Gastrocnemius medialis (tissue), 4 donors: Measurements from ENCODE around the gene TAMM41. TPM values are rescaled to one million over a fixed set of nuclear protein-coding genes. Genes with fewer than 3 reads are reported as not detected.
"Not testable (repeated sequence)": the region's sequence is repeated elsewhere in the genome, so short reads cannot be mapped to it uniquely, and the experiment has no call there.

Experiments
- ATAC-seq, 2 donors: fragments of 150-250 bp; one replicate each; pipeline ENCODE4 v1.9.1; 2016
- DNase-seq, 2 donors: peaks; one replicate each; pipeline ENCODE4 v3.0.0-alpha.2; 2019
- H3K27ac ChIP-seq, 4 donors: fragments of 200-600 bp; sonication (generic); 1 replicate in 1 of 4; 2 replicates in 3 of 4; pipeline ENCODE4 v1.5.1; 2016 to 2018; ENCODE audit warnings: mild to moderate bottlenecking in 2 of 4, moderate library complexity in 1 of 4
- H3K27me3 ChIP-seq, 3 donors: fragments of 200-600 bp; sonication (generic) in 2 of 3; 1 replicate in 1 of 3; 2 replicates in 2 of 3; pipeline versions ENCODE4 v1.5.1 to v1.6.0; 2016 to 2019; ENCODE audit warnings: mild to moderate bottlenecking in 1 of 3, moderate library complexity in 1 of 3
- H3K36me3 ChIP-seq, 2 donors: fragments of 200-600 bp; sonication (generic) in 1 of 2; one replicate each; pipeline ENCODE4 v1.5.1; 2017 to 2018
- H3K4me1 ChIP-seq, 2 donors: fragments of 200-600 bp; sonication (generic) in 1 of 2; one replicate each; pipeline ENCODE4 v1.5.1; 2016 to 2017; ENCODE audit warnings: mild to moderate bottlenecking in 2 of 2
- H3K4me3 ChIP-seq, 4 donors: fragments of 200-600 bp; sonication (generic) in 3 of 4; 1 replicate in 1 of 4; 2 replicates in 3 of 4; pipeline ENCODE4 v1.5.1; 2016 to 2019; ENCODE audit warnings: mild to moderate bottlenecking in 2 of 4
- H3K9me3 ChIP-seq, 3 donors: fragments of 200-600 bp; sonication (generic) in 2 of 3; 1 replicate in 1 of 3; 2 replicates in 2 of 3; pipeline ENCODE4 v1.5.1; 2016 to 2019
- CTCF ChIP-seq, 5 experiments: fragments of 450-650 bp in 3 of 5; fragments of 200-600 bp in 2 of 5; sonication (generic) in 2 of 5; IDR thresholded peaks in 4 of 5; conservative IDR thresholded peaks in 1 of 5; 1 replicate in 4 of 5; 2 replicates in 1 of 5; pipeline ENCODE4 v1.5.1; 2016 to 2019; ENCODE audit warnings: antibody characterized with exemption in 5 of 5, mild to moderate bottlenecking in 3 of 5, moderate library complexity in 3 of 5
- POLR2A ChIP-seq, 2 donors: fragments of 450-650 bp; IDR thresholded peaks; one replicate each; pipeline ENCODE4 v1.6.1; 2017; ENCODE audit warnings: antibody characterized with exemption in 2 of 2, mild to moderate bottlenecking in 2 of 2, moderate library complexity in 2 of 2
- in situ Hi-C, 4 donors: fragments of 200-750 bp; cut with MboI; loops; one replicate each; pipeline versions ENCODE4 v1.15.0 to v1.8.0; 2017; ENCODE audit warnings: low sequenced_read_pairs in 4 of 4
- intact Hi-C: fragments of 100-400 bp; cut with DNase I; formaldehyde crosslinking; loops from one replicate; pipeline ENCODE4 v1.15.1; 2023; ENCODE audit warnings: low total_unique reads
- total RNA-seq, 4 donors: library from RNA; depleted of rRNA; stranded (reverse); fragments of >200 nt; gene quantifications; one replicate each; pipeline versions ENCODE4 v1.1.0 to v1.2.3, GENCODE V29; 2016

TAMM41 gene
- total RNA-seq = 1 to 10 TPM; 2.1 to 9.7 (median 3.8) TPM

GRCh38 chr3:11846281-11847266, at the start of gene TAMM41:
Gene TAMM41, minus strand, starts transcription at chr3:11846885. Its CDS starts 249 bp downstream, at chr3:11846636.
- peak; percentile 62 to 90 (median 76) for TF ChIP-seq CTCF (IDR thresholded peaks at IDR 0.05 in 4 of 5, conservative IDR thresholded peaks at IDR 0.05 in 1 of 5)
- peak; percentile 44 to 57 for TF ChIP-seq POLR2A (IDR thresholded peaks at IDR 0.05)
- intact Hi-C loops = loop anchor here (1.0 to 5.0 kb wide), 2 partner anchors 469 to 574 kb away; partner anchors contain the start of gene ATG7
- peak; percentile 98 to 99 for ATAC-seq
- Histone ChIP-seq H3K4me3 (peak within 1 kb of the TSS; percentile 78 to 96 (median 92)), H3K4me1 (peaks cover 21 to 24% of the 10 kb centered on the region in 2 donors), H3K27ac (peak within 1 kb of the TSS; percentile 86 to 93 (median 92)), H3K9me3 (no peaks in the 10 kb centered on the region), H3K36me3 (peaks cover 0 to 19% of the 10 kb centered on the region in 2 donors), H3K27me3 (no peaks in the 10 kb centered on the region)
- DNase-seq = peak; percentile 87 to 89
- in situ Hi-C loops = no loop called here

DNA sequence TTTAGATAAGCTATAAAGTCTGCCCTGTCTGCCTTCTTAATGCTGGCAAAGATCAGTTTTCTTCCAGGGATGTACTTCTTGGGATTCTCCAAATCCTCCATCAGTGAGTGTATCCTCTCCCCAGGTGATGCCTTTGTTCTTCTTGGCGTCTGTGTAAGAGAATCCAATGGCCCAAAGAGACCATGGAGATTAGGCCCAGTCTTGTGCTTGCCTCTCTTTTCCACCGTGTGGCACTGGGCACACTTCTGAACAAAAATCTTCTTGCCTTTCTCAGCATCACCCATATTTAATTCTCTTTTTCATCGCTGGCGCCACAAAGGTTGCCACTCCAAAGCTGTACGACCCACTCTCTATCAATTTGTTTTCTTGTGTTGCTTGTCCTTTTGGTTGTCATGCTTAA, 32.2 kb upstream of the TAMM41 start:
- TF ChIP-seq POLR2A (IDR thresholded peaks at IDR 0.05) (no peak), CTCF (IDR thresholded peaks at IDR 0.05 in 4 of 5, conservative IDR thresholded peaks at IDR 0.05 in 1 of 5) (no peak)
- ATAC-seq (no peak), DNase-seq (no peak)
- no peaks in the 10 kb centered on the region for H3K4me1 ChIP-seq
- H3K27me3 ChIP-seq = no peaks in the 10 kb centered on the region
- in situ Hi-C loops = no loop called here
- H3K9me3 ChIP-seq = no peaks in the 10 kb centered on the region
- intact Hi-C loops = no loop called here
- no peak overlapping the region for H3K4me3 ChIP-seq
- H3K27ac ChIP-seq = no peak overlapping the region
- no peaks in the 10 kb centered on the region for H3K36me3 ChIP-seq

DNA sequence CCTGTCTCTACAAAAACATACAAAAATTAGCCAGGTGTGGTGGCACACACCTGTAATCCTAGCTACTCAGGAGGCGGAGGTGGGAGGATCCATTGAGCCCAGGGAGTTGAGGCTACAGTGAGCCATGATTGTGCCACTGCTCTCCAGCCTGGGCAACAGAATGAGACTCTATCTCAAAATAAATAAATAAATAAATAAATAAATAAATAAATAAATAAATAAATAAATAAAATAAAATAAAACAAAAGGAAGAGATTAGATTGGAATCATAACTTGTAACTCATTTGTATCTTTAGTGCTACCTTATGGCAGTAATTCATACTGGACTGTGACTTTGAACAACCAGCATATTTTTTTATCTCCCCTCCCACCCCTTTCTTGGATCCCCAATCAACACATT, 28.0 kb upstream of the TAMM41 start:
- intact Hi-C loops, H3K27ac ChIP-seq, H3K9me3 ChIP-seq, H3K27me3 ChIP-seq, ATAC-seq, H3K4me1 ChIP-seq, H3K36me3 ChIP-seq, DNase-seq, H3K4me3 ChIP-seq, in situ Hi-C loops: not testable (repeated sequence)

GRCh38 chr3:11863739-11864138, 17.1 kb upstream of the TAMM41 start:
- H3K36me3 ChIP-seq, intact Hi-C loops, ATAC-seq, H3K27me3 ChIP-seq, DNase-seq, H3K9me3 ChIP-seq, H3K27ac ChIP-seq, H3K4me3 ChIP-seq, H3K4me1 ChIP-seq: not testable (repeated sequence)
- in situ Hi-C loops = loop anchor here in 1 of 4 donors (10.0 kb wide), 1 partner anchor 1819 kb away; no protein-coding TSS in a partner anchor

DNA sequence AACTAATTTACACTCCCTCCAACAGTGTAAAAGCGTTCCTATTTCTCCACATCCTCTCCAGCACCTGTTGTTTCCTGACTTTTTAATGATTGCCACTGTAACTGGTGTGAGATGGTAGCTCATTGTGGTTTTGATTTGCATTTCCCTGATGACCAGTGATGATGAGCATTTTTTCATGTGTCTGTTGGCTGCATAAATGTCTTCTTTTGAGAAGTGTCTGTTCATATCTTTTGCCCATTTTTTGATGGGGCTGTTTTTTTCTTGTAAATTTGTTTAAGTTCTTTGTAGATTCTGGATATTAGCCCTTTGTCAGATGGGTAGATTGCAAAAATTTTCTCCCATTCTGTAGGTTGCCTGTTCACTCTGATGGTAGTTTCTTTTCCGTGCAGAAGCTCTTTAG, 15.9 kb upstream of the TAMM41 start:
- intact Hi-C loops, DNase-seq, H3K27ac ChIP-seq, H3K27me3 ChIP-seq, H3K9me3 ChIP-seq, ATAC-seq, H3K4me3 ChIP-seq, H3K36me3 ChIP-seq, H3K4me1 ChIP-seq: not testable (repeated sequence)
- in situ Hi-C loops = loop anchor here in 1 of 4 donors (10.0 kb wide), 1 partner anchor 1818 kb away; no protein-coding TSS in a partner anchor

DNA sequence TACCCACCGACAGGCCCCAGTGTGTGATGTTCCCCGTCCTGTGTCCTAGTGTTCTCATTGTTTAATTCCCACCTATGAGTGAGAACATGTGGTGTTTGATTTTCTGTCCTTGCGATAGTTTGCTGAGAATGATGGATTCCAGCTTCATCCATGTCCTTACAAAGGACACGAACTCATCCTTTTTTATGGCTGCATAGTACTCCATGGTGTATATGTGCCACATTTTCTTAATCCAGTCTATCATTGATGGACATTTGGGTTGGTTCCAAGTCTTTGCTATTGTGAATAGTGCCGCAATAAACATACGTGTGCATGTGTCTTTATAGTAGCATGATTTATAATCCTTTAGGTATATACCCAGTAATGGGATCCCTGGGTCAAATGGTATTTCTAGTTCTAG, 15.5 kb upstream of the TAMM41 start:
- H3K27me3 ChIP-seq, H3K27ac ChIP-seq, ATAC-seq, H3K9me3 ChIP-seq, intact Hi-C loops, DNase-seq, H3K36me3 ChIP-seq, H3K4me1 ChIP-seq, H3K4me3 ChIP-seq: not testable (repeated sequence)
- in situ Hi-C loops = loop anchor here in 1 of 4 donors (10.0 kb wide), 1 partner anchor 1817 kb away; no protein-coding TSS in a partner anchor

- H3K27ac ChIP-seq, intact Hi-C loops, H3K4me1 ChIP-seq, DNase-seq, H3K4me3 ChIP-seq, ATAC-seq, H3K27me3 ChIP-seq, H3K36me3 ChIP-seq, H3K9me3 ChIP-seq: not testable (repeated sequence)
- in situ Hi-C loops = loop anchor here in 1 of 4 donors (10.0 kb wide), 1 partner anchor 1815 kb away; no protein-coding TSS in a partner anchor
These were observed 13.5 kb upstream of the TAMM41 start for GRCh38 chr3:11860213-11860612.
